GM19452 (cell line): ENCODE measurements around the gene NBEA.

ENCODE experiments used
- ATAC-seq: cut with Tn5 transposase; IDR thresholded peaks from one replicate; pipeline ENCODE4 v1.9.1; 2021; ENCODE audit not compliant: unreplicated experiment

Gene NBEA

DNA sequence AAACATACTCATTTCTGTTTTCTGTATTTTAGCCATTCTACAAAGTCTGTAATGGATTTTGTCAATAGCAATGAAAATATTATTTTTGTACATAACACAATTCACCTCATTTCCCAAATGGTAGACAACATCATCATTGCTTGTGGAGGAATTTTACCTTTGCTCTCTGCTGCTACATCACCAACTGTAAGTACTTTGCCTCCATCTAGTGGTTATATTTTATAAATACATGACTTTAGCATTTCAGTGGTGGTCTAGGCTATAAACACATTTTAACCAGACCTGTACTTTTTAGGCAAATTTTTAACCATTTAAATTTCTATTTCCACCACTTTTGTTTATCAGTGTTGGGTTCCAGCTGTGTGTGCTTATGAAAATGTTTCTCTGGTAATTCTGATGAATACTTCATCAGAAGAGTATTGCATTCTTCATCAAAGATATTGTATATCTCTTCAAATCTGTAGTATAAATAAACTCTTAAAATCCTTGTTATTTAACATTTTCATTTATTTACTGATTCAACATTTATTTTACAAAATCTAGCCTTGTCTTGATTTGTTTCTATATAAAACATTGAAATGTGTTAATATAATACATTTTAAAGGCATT lies 222.4 kb downstream of the NBEA start:
- ATAC-seq: peak; percentile 76

DNA sequence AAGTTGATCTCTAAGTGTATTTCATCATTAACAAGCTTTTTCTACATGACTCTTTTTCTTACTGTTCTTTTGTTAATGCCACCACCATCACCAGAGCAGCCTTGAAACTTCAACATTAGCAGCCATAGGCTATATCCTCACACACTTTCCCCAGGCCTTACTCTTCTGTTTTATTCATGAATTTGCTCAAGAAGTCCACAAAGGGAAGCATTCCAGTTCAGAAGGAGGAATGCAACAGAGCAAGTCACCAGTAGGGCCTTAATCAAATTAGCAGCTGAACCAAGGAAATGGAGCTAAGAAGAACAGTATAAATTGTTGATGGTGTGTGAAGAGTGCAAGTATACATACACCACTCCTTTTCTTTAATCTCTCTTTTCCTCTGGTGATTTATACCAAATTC lies 223.1 kb downstream of the NBEA start:
- ATAC-seq: no peak

DNA sequence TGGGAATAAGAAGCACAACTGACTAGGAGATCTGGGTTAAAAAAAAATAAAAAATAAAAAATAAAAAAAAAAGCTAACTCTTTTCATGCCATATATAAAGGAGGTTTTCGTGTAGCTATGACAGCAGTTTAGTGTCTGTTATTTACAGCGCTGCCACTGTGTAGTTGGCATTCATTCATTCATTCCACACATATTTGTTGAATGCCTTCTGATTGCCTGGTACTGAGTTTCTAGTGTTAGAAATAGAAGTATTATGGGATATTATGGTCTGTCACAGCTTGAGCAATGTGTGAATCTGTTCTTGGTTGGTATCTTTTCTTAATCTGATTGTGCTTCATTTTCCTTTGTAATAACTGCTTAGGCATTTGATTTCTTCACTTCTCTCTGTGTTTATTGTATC lies 237.4 kb downstream of the NBEA start:
- ATAC-seq: no peak

DNA sequence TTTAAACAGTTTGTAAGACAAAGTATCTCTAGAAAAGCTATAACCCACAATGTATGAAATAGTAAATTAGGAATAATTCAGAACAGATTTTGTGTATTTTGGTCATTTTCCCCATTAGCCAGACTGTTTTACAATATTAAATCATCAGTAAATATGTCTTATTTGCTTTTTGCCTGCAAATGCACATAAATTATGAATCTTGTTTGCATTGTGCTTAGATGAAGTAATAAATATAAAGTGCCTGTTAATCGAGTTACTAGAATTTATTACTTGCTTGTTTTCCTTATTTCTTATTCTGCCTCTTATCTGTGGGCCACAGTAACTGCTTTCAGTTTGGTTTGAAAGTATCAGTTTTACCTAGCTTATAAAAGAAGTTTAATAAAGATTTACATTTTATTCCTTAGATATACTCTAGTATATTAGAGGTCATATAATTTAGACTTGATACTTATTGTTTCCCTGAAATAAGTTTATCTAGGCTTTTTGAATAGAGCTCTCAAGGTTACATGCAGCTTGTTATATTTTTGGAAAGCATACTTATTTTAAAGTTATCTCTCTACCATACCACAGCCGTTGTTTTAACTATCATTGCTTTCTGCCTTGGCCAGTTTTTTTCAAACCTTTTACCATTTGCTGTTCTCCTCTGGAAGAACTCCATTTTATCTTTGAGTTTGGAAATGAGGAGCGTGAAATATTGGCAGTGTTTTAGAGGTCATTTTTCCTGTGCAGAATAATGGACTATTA lies 238.0 kb downstream of the NBEA start:
- ATAC-seq: no peak

DNA sequence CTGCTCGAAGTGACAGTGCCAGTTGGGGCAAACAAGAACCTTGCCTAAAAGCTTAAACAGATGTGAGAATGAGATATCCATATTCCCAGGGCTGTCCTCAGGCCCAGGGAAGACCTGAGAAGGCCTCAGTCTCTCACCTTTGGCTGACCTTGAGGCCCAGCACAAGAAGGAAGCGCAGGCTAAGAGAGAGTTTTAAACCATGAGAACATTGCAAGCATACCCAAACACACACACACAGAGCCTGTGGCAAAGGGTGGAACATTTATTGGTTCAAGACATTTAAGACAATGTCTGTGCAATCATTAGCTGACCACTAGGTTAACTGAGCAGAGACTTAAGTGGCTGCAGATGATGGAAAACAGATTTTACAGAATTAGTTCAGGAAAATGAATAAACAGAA lies 248.2 kb downstream of the NBEA start:
- ATAC-seq: no peak

DNA sequence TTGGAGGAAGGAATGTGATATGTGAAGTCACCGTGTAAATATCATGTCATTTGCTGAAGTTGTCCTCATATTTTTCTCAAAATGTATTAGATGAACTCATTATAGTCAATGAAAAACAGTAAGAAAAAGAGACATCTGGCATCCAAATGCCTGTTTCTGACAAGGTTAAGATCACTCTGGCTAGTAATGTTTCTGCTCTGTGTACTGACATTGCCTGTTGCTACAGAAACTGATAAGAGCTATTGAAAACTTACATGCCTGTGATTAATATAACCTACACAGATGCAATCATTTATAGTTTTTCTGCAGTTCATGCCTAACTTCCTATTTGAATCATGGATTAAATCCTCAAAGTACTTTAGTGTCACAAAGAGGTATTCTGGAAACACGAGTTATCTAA lies 249.8 kb downstream of the NBEA start:
- no peak for ATAC-seq

DNA sequence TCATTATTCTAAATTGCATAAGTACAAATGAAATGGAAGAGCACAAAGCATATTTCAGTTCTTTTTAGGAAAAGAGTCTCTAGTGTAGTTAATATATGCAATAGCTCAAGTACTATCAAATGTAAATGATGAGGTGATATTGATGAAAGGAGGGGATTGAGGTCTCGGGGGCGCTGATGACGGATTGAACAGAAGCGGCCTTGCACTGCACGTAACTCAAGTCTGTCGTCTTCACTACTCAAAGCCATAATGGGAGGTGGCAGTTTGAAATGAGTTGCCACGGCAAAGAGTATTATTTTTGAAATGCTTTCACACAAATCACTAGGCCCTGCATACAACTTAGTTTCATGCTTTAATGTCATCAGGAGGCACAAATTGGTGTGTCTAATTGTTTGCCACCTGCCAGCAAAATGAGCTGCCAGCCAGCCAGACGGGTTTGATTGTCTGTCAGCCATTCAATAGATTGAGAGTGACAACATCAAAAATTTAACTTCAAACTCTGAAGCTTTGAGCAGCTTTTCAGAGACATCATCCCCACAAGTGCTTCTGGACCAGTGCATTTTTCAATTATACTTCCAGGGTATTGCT lies 256.6 kb downstream of the NBEA start:
- ATAC-seq: no peak

DNA sequence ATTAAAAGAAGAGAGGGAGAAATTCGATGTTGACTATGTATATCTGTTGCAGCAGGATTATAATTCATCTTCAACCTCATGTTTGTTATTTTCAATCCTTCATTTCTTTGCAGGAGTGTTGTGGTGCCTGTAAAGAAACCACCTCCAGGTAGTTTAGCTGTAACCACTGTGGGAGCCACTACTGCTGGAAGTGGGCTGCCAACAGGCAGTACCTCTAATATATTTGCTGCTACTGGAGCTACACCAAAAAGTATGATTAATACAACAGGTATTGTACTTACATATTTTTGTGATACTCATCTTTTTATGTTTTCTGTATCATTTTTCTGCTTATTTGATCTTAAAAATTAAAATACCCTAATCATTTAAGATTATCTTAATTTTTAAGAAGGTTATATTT lies 266.5 kb downstream of the NBEA start:
- ATAC-seq: no peak

DNA sequence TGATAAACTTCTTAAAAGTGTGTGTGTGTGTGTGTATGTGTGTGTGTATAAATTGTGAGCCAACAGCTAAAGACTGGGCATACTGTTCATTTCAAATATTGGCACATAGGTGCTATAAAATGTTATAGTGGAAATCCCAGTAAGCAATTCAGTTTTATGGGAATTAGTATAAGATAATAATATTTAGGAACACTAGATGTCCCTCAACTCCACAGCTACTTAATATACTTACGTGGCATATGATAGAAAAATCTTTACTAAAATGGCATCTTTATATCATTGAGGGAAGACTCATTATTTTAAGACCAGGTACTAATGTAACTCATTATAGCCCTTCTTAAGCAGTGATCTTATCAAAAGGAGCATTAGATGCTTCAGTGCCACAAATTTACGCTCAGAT lies 268.2 kb downstream of the NBEA start:
- ATAC-seq: no peak

DNA sequence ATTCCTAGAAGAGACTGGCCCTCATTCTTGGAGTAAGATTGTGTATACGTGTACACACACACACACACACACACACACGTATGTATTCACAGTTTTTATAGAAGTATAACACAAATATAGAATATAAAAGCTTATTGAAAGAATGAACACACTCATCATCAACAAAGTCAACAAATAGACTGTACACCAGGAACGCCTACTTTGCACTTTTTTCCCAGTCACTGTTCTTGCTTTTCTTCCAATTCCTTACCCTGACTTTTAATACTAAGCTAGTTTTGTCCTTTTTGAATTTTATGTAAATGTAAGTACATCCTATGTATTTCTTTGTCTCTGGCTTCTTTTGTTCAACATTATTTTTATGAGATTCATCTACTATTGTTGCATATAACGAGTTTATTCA lies 269.9 kb downstream of the NBEA start:
- ATAC-seq: no peak

DNA sequence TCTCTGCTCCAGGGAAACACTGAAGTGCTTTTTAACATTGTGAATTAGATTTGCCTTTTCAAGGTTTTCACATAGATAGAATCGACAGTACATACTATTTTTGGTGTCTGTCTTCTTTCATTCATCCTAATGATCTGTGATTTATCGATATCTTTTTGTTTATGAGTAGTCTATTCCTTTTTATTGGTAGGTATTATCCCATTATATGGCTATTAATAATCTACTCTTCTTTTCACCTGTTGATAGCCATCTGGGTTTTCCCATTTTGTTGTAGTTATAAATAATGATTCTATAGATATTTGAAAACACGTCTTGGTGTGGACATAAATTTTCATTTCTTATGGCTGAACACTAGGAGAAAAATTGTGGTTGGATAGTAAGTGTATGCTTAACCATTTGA lies 271.8 kb downstream of the NBEA start:
- no peak for ATAC-seq

DNA sequence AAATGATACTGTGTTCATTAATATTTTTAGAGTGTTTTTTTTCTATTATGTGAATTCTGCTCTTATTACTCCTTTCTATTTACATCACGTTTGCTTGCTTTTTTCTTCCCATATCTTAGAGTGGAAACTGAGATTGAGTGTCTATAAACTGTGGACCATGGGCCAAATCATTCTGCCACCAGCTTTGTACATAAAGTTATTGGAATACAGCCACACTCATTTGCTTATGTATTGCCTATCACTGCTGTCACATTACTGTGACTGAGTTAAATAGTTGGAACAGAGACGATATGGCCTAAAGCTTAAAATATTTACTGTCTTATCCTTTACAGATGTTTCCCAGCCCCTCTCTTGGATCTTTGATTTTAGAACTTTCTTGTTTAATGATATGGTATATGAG lies 274.1 kb downstream of the NBEA start:
- no peak for ATAC-seq

DNA sequence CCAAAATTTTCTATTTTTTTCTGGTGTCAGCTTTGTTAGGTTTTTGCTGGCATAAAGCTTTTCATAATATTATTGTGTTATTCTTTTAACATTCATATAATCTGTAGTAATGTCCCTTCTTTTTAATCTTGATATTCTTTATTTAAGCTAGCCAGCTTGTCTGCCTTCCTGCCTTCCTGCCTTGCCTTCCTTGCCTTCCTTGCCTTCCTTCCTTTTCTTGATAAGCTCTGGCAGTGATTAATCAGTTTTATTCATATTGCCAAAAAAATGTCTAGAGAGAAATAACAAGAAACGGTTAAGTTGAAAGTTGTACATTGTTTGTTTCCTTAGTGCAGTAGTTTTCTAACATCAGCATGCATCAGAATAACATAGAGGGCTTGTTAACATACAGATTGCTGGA lies 277.0 kb downstream of the NBEA start:
- ATAC-seq: no peak

DNA sequence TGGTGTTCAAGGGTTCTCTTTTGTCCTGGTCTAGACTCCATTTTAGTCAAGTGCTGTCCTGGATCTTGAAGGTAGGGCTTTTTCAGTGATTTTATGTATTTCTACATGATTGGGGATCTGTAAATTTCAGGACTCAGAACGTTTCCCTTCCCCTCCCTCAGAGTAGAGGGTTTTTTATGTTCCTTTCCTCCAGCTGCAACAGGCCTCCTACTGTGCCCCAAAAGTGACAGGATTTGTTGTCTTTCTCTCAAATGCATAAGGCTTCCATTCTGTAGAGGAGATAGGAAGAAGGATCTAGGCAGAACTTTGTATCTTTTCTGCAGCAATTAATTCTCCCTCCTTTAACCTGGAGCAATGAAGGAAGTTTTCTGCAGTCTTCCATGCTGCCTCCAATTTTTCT lies 283.1 kb downstream of the NBEA start:
- ATAC-seq: no peak

DNA sequence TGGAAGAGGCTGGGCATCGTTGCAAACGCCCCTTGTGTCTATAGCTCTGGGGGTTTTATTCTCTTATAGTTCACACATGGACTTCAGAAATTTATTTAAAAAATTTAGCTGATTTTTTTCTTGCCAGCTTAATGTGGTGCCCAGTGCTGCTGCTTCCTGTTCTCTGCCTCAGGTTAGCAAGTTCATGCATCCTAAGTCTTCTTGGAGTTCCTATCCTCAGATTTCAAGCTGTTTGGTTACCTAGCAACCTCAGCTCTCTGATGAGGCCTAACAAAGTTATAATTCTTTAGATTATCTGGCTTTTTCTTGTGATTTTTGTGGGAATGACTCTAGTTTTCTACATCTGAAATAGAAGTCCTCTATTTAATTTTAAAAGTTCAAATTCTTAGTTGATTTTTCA lies 283.5 kb downstream of the NBEA start:
- ATAC-seq: no peak

DNA sequence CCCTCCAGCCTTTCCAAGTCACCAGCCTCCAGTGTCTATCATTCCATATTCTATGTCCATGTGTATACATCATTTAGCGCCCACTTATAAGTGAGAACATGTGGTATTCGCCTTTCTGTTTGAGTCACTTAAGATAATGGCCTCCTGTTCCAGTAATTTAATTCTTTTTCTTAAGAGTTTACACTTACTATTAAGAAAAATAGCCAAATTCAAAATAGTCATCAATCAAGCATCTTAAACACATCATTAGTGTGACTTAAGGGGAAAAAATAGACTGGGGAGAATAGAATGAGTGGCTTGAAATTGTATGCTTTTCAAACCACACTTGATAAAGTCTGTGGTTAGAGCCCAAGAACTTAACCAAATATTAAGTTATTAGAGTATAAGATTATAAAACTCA lies 286.5 kb downstream of the NBEA start:
- no peak for ATAC-seq

DNA sequence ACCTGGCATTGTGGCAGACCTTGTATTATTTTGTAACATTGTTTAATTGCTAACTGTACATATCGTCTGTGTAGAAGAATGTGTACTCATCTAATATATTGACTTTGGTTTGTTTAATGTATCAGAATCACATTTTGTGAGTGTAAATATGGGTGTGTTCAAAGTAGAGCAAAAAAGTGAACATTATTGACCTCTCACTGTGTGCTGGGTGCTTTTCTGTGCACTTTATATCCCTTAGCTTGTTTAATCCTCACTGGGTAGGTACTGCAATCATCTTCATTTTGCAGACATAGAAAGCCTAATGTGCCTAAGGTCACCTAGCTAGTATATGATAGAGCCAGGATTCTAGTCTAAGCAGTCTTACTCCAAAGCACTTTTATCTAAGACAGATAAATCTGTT lies 289.4 kb downstream of the NBEA start:
- ATAC-seq: no peak

DNA sequence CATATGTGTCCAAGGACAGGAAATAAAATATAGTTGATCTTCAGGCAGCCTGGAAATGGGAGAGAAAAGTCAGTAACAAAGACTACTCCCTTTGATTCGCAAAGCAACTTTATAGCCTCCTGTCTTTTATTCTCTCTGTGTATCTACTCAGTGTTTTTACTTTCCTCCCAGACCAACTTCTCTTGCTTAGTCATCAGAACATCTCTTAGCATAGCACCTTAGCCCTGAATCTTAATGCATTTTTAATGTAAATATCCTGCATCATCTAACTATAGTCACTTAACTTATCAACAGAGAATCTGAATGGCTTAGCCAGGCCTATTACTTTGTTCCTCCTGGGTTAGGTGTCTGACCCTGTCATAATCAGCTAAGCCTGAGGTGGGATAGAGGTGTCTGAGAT lies 296.2 kb downstream of the NBEA start:
- ATAC-seq: no peak

DNA sequence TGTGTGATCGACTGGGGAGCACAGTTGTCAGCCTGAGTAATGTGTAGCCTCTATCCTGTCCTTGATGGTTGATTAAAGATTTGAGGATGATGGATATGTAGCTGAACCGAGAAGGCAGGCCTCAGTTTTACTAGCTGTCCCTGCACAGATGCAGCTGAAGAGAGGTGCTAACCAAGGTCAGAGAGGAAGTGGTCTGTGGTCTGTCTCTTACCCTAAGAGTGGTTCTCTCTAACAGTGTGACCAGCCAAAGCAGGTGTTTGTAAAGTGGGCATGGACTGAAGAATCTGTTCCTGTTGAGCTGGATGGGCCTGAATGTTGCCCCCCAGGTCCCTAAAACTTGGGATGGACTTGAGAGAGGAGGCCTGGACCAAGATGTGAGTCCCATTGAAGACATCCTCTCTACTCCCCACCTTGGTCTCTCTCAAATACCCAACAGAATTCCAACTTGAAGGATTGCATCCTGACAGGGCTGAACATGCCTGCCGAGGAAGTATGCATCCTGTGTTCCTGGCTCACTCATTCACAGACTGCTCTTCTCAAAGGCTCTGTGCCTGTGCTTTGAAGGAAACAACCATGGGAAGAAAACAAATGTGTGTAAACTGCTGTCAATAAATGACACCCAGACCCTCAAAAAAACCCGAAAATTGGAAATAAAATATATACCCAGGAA lies 310.6 kb downstream of the NBEA start:
- peak; percentile 89 for ATAC-seq

DNA sequence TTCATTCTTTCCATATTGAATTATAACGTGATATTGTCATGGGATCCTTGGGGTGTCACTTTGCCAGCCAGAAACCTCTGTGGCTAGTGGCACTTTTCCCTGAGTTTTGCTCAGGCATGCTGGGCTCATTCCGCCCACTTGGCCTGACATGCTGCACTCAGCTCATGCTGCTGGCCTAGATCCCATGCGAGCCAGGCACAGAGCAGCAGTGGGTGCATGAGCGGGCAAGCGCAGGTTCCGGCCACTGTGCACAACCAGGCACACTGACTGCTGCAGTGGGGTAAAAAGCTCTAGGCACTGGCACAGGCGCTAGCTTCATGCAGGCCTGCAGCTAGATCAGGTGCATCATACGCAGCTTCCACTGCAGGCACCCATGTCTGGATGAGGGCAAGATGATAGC lies 313.2 kb downstream of the NBEA start:
- ATAC-seq: no peak

DNA sequence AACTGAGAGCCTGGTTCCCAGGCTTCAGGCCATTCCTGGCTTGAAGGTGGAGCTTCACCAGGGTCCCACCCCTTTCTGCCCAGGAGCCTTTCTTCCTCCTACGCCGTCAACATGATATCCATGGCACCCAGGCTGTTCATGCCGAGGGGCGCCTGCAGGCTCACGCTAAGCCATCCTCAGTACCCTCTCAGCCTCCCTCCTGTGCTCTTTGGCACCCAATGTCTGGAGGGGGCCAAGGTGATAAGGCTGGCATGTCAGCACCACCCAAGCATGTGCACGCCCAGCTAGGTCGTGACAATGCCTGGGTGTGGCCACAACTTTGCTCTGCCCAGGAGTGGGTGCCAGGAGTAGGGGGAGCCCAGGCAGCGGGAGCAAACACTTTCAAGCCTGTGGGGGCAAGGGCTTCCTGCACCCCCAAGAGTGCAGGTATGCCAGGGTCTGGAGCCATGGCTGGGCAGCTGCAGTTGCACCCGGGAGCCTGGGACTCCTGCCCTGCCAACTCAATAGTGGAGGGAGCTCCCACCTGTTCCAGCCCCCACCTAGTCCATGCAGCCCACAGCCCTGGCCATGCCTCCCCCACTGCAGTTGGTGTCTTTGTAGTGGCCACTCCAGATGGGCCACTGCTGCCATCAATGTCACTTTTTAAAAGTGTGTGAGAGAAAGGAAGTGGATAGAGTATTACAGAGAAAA lies 314.5 kb downstream of the NBEA start:
- no peak for ATAC-seq

DNA sequence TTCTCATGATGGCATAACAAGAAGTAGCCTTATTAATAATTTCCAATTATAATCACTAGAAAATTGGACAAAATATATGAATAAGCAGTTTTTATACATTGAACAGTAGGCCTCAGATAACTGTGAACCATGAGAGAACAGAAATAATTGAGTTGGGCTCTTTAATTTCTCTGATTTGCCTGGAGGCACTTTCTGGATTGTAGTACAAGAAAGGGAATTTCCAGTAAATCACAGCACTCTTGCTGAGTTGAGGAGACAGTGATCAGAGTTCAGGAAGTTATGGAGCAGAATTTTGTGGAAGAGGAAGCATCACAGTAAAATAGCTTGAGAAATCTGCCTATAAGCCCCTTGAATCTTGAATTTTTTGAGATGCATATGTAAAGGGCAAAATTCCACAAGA lies 318.2 kb downstream of the NBEA start:
- ATAC-seq: no peak
